Neural cell (in vitro differentiated cells): ENCODE results near the gene APBA2. TPM values are rescaled to one million over a fixed set of nuclear protein-coding genes. Genes with fewer than 3 reads are reported as not detected.

Source experiments
- H2AFZ ChIP-seq: fragments of 200-600, 300-800 bp; sonication (generic), shearing (Covaris generic); 2 replicates; pipeline ENCODE4 v1.6.0; 2014; ENCODE audit warnings: low read depth, mild to moderate bottlenecking, antibody characterized with exemption, low read length, moderate library complexity
- H3F3A ChIP-seq: fragments of 200-600 bp; shearing (Covaris generic); 2 replicates; pipeline ENCODE4 v1.6.1; 2016; ENCODE audit warnings: mild to moderate bottlenecking, moderate library complexity, mixed read lengths, antibody characterized with exemption, low read length; ENCODE audit not compliant: insufficient read depth, poor library complexity, severe bottlenecking
- H3K27ac ChIP-seq: fragments of 200-600, 300-800 bp; sonication (generic), shearing (Covaris generic); 2 replicates; pipeline ENCODE4 v1.5.1; 2014; ENCODE audit warnings: mild to moderate bottlenecking, low read length, moderate library complexity
- H3K27me3 ChIP-seq: fragments of 300-800, 200-600 bp; sonication (generic), shearing (Covaris generic); 2 replicates; pipeline ENCODE4 v1.6.0; 2014; ENCODE audit warnings: mild to moderate bottlenecking, low read depth, low read length, moderate library complexity; ENCODE audit not compliant: insufficient read depth
- H3K36me3 ChIP-seq: fragments of 300-800, 200-600 bp; sonication (generic), shearing (Covaris generic); 2 replicates; pipeline ENCODE4 v1.5.1; 2014; ENCODE audit warnings: mild to moderate bottlenecking, antibody characterized with exemption, low read length, moderate library complexity; ENCODE audit not compliant: insufficient read depth
- H3K4me2 ChIP-seq: fragments of 300-800, 200-600 bp; sonication (generic), shearing (Covaris generic); 2 replicates; pipeline ENCODE4 v1.6.0; 2014; ENCODE audit warnings: mild to moderate bottlenecking, low read length
- H3K4me3 ChIP-seq: fragments of 300-800, 200-600 bp; sonication (generic), shearing (Covaris generic); 2 replicates; pipeline ENCODE4 v1.5.1; 2014; ENCODE audit warnings: mild to moderate bottlenecking, low read length, moderate library complexity
- H3K79me2 ChIP-seq: fragments of 200-600 bp; shearing (Covaris generic); replicated peaks from 2 replicates; pipeline ENCODE4 v1.6.0; 2014; ENCODE audit warnings: mild to moderate bottlenecking, low read length, moderate library complexity; ENCODE audit not compliant: insufficient read depth
- H3K9ac ChIP-seq: fragments of 300-800, 200-600 bp; sonication (generic), shearing (Covaris generic); 2 replicates; pipeline ENCODE4 v1.6.1; 2016; ENCODE audit warnings: mild to moderate bottlenecking, low read length, mixed read lengths
- H3K9me2 ChIP-seq: fragments of 200-600 bp; shearing (Covaris generic); 2 replicates; pipeline ENCODE4 v1.6.1; 2016; ENCODE audit warnings: mild to moderate bottlenecking, low read length, mixed read lengths; ENCODE audit not compliant: insufficient read depth
- H3K9me3 ChIP-seq: fragments of 200-600, 300-800 bp; sonication (generic), shearing (Covaris generic); 2 replicates; pipeline ENCODE4 v1.6.1; 2016; ENCODE audit warnings: mild to moderate bottlenecking, mixed run types, low read length, moderate library complexity, mixed read lengths
- H4K20me1 ChIP-seq: fragments of 200-600 bp; shearing (Covaris generic); 2 replicates; pipeline ENCODE4 v1.6.1; 2016; ENCODE audit warnings: mild to moderate bottlenecking, mixed run types; ENCODE audit not compliant: insufficient read depth
- CTCF ChIP-seq: fragments of 450-650 bp; IDR thresholded peaks from 2 replicates; pipeline ENCODE4 v1.5.1; 2014; ENCODE audit warnings: antibody characterized with exemption, mild to moderate bottlenecking, moderate library complexity; ENCODE audit not compliant: poor library complexity, severe bottlenecking
- EP300 ChIP-seq: fragments of 450-650 bp; conservative IDR thresholded peaks from 2 replicates; pipeline ENCODE4 v1.6.1; 2014; ENCODE audit warnings: antibody characterized with exemption, mild to moderate bottlenecking, moderate library complexity; ENCODE audit not compliant: poor library complexity, severe bottlenecking
- EZH2 ChIP-seq: fragments of 200-600, 300-800 bp; shearing (Covaris generic), sonication (generic); IDR thresholded peaks from 2 replicates; pipeline ENCODE4 v1.6.1; 2014; ENCODE audit warnings: antibody characterized with exemption, low read length, borderline replicate concordance, mild to moderate bottlenecking; ENCODE audit not compliant: insufficient read depth, poor library complexity, severe bottlenecking
- MXI1 ChIP-seq: fragments of 450-650 bp; conservative IDR thresholded peaks from 2 replicates; pipeline ENCODE4 v1.6.1; 2014; ENCODE audit warnings: antibody characterized with exemption, mild to moderate bottlenecking; ENCODE audit not compliant: poor library complexity, severe bottlenecking
- POLR2AphosphoS5 ChIP-seq: IDR thresholded peaks from 2 replicates; pipeline ENCODE4 v1.6.1; 2012
- RAD21 ChIP-seq: fragments of 450-650 bp; conservative IDR thresholded peaks from 2 replicates; pipeline ENCODE4 v1.6.1; 2014; ENCODE audit warnings: antibody characterized with exemption, mild to moderate bottlenecking, moderate library complexity
- REST ChIP-seq: IDR thresholded peaks from 2 replicates; pipeline ENCODE4 v1.6.1; 2012; ENCODE audit warnings: borderline replicate concordance
- SMC3 ChIP-seq: fragments of 450-650 bp; conservative IDR thresholded peaks from 2 replicates; pipeline ENCODE4 v1.6.1; 2014; ENCODE audit warnings: antibody characterized with exemption, mild to moderate bottlenecking, moderate library complexity; ENCODE audit not compliant: poor library complexity
- TAF1 ChIP-seq: IDR thresholded peaks from 2 replicates; pipeline ENCODE4 v1.6.1; 2012; ENCODE audit warnings: low read depth
- polyA plus RNA-seq: library from polyadenylated mRNA; depleted of rRNA; stranded (reverse); fragments of >200 nt; gene quantifications from 2 replicates; pipeline ENCODE4 v1.2.3, GENCODE V29; 2014

The APBA2 gene
- polyA plus RNA-seq, 1 donor from 2014 or later, result 134 TPM

- Histone ChIP-seq H2AFZ (no peak overlapping the region), H3K9ac (no peak overlapping the region), H3K79me2 (peaks cover 40% of the 10 kb centered on the region), H4K20me1 (no peaks in the 10 kb centered on the region), H3F3A (no peaks in the 10 kb centered on the region), H3K4me2 (no peak overlapping the region), H3K27me3 (no peaks in the 10 kb centered on the region), H3K9me2 (no peaks in the 10 kb centered on the region), H3K9me3 (peaks cover 8% of the 10 kb centered on the region), H3K4me3 (no peak overlapping the region), H3K27ac (no peak overlapping the region), H3K36me3 (no peaks in the 10 kb centered on the region)
- no peak for TF ChIP-seq TAF1
- no peak for TF ChIP-seq EZH2
- TF ChIP-seq EP300, result no peak
- no peak for TF ChIP-seq REST
- TF ChIP-seq RAD21, result no peak
- no peak for TF ChIP-seq SMC3
- TF ChIP-seq CTCF, result no peak
- TF ChIP-seq MXI1, result no peak
- TF ChIP-seq POLR2AphosphoS5, result no peak
Measured at GRCh38 chr15:28892789-28893610, 7.2 kb downstream of the APBA2 start.

GRCh38 chr15:28894631-28895030 is 8.9 kb downstream of the APBA2 start:
- no peak for TF ChIP-seq CTCF
- no peak for TF ChIP-seq EZH2
- no peak for TF ChIP-seq RAD21
- TF ChIP-seq EP300, result no peak
- TF ChIP-seq MXI1, result no peak
- TF ChIP-seq TAF1, result no peak
- no peak for TF ChIP-seq POLR2AphosphoS5
- no peak for TF ChIP-seq REST
- TF ChIP-seq SMC3, result no peak
- Histone ChIP-seq H3K9me3 (peaks cover 17% of the 10 kb centered on the region), H3K27me3 (no peaks in the 10 kb centered on the region), H3K36me3 (no peaks in the 10 kb centered on the region), H3K4me2 (no peak overlapping the region), H3K79me2 (peaks cover 47% of the 10 kb centered on the region), H3K9me2 (no peaks in the 10 kb centered on the region), H2AFZ (no peak overlapping the region), H4K20me1 (no peaks in the 10 kb centered on the region), H3K9ac (no peak overlapping the region), H3K4me3 (no peak overlapping the region), H3F3A (no peaks in the 10 kb centered on the region), H3K27ac (no peak overlapping the region)
